HepG2 (cell line): Measurements from ENCODE around the gene KRTAP10-4. TPM values are rescaled to one million over a fixed set of nuclear protein-coding genes. Genes with fewer than 3 reads are reported as not detected.

Experiments
- ISX ChIP-seq: sonication (generic); formaldehyde crosslinking; conservative IDR thresholded peaks from 2 replicates; pipeline ENCODE4 v1.5.0; 2020; ENCODE audit warnings: missing genetic modification reagents
- KDM6A ChIP-seq: IDR thresholded peaks from 2 replicates; pipeline ENCODE4 v1.6.1; 2016; ENCODE audit warnings: low read depth
- MIXL1 ChIP-seq: IDR thresholded peaks from 2 replicates; pipeline ENCODE4 v1.6.1; 2016
- NR2F6 ChIP-seq, 2 experiments: IDR thresholded peaks; 2 replicates each; pipeline ENCODE4 v1.6.1; 2016; ENCODE audit warnings: antibody characterized with exemption in 1 of 2, mild to moderate bottlenecking in 1 of 2
- RARG ChIP-seq: sonication (generic); formaldehyde crosslinking; IDR thresholded peaks from 2 replicates; pipeline ENCODE4 v1.4.0; 2020; ENCODE audit warnings: low read depth, mild to moderate bottlenecking, missing genetic modification reagents
- SALL1 ChIP-seq: sonication (generic); formaldehyde crosslinking; IDR thresholded peaks from 2 replicates; pipeline ENCODE4 v1.8.0; 2022; ENCODE audit warnings: mild to moderate bottlenecking, missing genetic modification reagents
- ZNF567 ChIP-seq: sonication (generic); formaldehyde crosslinking; IDR thresholded peaks from 2 replicates; pipeline ENCODE4 v1.8.1; 2023; ENCODE audit warnings: mild to moderate bottlenecking, missing genetic modification reagents, borderline replicate concordance
- polyA plus RNA-seq, 8 experiments: library from polyadenylated mRNA; depleted of rRNA in 3 of 8; stranded (reverse) in 7 of 8; unstranded in 1 of 8; fragments of >200 nt; fragmentation: Illumina TruSeq in 4 of 8; extraction: Trizol in 4 of 8; gene quantifications; 2 replicates each; pipeline versions ENCODE4 v1.2.1 to v1.2.3, GENCODE V29; 2011 to 2016; ENCODE audit warnings: low read depth in 4 of 8, missing spikeins in 1 of 8, mixed read lengths in 1 of 8; ENCODE audit not compliant: insufficient read depth in 1 of 8
- total RNA-seq, 5 experiments: library from RNA; depleted of rRNA; stranded (reverse); fragments of >200 nt; fragmentation: Illumina TruSeq; extraction: Trizol; gene quantifications; 2 replicates each; pipeline ENCODE4 v1.2.3, GENCODE V29; 2016; ENCODE audit warnings: low read depth in 1 of 5
- TF ChIP-seq, protein P1 (sequence below): sonication (generic); formaldehyde crosslinking; IDR thresholded peaks from 2 replicates; pipeline ENCODE4 v1.4.0; 2020; ENCODE audit warnings: mild to moderate bottlenecking, missing genetic modification reagents
- TF ChIP-seq, protein P2 (sequence below): sonication (generic); formaldehyde crosslinking; IDR thresholded peaks from 2 replicates; pipeline ENCODE4 v1.4.0; 2020; ENCODE audit warnings: missing genetic modification reagents
- TF ChIP-seq, protein P3 (sequence below): IDR thresholded peaks from 2 replicates; pipeline ENCODE4 v1.4.0; 2020; ENCODE audit warnings: mild to moderate bottlenecking, missing genetic modification reagents
- TF ChIP-seq, protein P4 (sequence below): sonication (generic); formaldehyde crosslinking; IDR thresholded peaks from 2 replicates; pipeline ENCODE4 v1.4.0; 2020; ENCODE audit warnings: missing genetic modification reagents, borderline replicate concordance
- TF ChIP-seq, protein P5 (sequence below): sonication (generic); formaldehyde crosslinking; IDR thresholded peaks from 2 replicates; pipeline ENCODE4 v1.4.0; 2020; ENCODE audit warnings: mild to moderate bottlenecking, missing genetic modification reagents, borderline replicate concordance

The KRTAP10-4 gene
- total and polyA plus RNA-seq, 2 of the 13 experiments (the other 11 are each of a cell fraction or from before 2014, with no cell fraction given): not detected

DNA sequence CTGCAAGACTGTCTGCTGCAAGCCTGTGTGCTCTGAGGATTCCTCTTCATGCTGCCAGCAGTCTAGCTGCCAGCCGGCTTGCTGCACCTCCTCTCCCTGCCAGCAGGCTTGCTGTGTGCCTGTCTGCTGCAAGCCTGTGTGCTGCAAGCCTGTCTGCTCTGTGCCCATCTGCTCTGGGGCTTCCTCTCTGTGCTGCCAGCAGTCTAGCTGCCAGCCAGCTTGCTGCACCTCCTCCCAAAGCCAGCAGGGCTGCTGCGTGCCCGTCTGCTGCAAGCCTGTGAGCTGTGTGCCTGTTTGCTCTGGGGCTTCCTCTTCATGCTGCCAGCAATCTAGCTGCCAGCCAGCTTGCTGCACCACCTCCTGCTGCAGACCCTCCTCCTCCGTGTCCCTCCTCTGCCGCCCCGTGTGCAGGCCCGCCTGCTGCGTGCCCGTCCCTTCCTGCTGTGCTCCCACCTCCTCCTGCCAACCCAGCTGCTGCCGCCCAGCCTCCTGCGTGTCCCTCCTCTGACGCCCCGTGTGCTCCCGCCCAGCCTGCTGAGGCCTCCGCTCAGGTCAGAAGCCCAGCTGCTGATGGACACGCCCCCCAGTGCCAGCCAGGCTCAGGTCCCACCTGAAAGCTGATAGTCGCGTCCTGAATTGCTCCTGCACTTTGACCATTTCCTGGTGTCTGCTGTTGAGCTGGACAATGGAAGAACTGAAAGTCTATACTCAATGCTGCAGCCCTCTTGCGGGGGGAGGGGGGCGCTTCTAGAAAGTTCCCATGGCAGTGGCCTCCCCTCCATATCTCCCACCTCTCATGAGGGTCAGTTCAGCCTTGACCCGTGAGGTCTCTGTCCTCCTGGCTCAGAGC lies 1.2 kb downstream of the KRTAP10-4 start (continued):
- TF ChIP-seq, protein P1, sequence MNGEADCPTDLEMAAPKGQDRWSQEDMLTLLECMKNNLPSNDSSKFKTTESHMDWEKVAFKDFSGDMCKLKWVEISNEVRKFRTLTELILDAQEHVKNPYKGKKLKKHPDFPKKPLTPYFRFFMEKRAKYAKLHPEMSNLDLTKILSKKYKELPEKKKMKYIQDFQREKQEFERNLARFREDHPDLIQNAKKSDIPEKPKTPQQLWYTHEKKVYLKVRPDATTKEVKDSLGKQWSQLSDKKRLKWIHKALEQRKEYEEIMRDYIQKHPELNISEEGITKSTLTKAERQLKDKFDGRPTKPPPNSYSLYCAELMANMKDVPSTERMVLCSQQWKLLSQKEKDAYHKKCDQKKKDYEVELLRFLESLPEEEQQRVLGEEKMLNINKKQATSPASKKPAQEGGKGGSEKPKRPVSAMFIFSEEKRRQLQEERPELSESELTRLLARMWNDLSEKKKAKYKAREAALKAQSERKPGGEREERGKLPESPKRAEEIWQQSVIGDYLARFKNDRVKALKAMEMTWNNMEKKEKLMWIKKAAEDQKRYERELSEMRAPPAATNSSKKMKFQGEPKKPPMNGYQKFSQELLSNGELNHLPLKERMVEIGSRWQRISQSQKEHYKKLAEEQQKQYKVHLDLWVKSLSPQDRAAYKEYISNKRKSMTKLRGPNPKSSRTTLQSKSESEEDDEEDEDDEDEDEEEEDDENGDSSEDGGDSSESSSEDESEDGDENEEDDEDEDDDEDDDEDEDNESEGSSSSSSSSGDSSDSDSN (CRISPR knock-in tag): 0 out of 2 replicates have a peak, but pooled peaks have one; percentile 25
- TF ChIP-seq NR2F6 (IDR thresholded peaks at IDR 0.05): 0 out of 2 replicates have a peak, but pooled peaks have one; percentile 7
- peak; percentile 40 for TF ChIP-seq NR2F6 (CRISPR knock-in tag; IDR thresholded peaks at IDR 0.05)
- TF ChIP-seq, protein P2, sequence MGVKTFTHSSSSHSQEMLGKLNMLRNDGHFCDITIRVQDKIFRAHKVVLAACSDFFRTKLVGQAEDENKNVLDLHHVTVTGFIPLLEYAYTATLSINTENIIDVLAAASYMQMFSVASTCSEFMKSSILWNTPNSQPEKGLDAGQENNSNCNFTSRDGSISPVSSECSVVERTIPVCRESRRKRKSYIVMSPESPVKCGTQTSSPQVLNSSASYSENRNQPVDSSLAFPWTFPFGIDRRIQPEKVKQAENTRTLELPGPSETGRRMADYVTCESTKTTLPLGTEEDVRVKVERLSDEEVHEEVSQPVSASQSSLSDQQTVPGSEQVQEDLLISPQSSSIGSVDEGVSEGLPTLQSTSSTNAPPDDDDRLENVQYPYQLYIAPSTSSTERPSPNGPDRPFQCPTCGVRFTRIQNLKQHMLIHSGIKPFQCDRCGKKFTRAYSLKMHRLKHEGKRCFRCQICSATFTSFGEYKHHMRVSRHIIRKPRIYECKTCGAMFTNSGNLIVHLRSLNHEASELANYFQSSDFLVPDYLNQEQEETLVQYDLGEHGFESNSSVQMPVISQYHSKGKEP: no peak
- 0 out of 2 replicates have a peak, but pooled peaks have one; percentile 34 for TF ChIP-seq ZNF567
- peak; percentile 44; the same call in 1 of the 2 replicates for TF ChIP-seq KDM6A (CRISPR knock-in tag)
- TF ChIP-seq SALL1: peak; percentile 42; the same call in 1 of the 2 replicates
- TF ChIP-seq, protein P3, sequence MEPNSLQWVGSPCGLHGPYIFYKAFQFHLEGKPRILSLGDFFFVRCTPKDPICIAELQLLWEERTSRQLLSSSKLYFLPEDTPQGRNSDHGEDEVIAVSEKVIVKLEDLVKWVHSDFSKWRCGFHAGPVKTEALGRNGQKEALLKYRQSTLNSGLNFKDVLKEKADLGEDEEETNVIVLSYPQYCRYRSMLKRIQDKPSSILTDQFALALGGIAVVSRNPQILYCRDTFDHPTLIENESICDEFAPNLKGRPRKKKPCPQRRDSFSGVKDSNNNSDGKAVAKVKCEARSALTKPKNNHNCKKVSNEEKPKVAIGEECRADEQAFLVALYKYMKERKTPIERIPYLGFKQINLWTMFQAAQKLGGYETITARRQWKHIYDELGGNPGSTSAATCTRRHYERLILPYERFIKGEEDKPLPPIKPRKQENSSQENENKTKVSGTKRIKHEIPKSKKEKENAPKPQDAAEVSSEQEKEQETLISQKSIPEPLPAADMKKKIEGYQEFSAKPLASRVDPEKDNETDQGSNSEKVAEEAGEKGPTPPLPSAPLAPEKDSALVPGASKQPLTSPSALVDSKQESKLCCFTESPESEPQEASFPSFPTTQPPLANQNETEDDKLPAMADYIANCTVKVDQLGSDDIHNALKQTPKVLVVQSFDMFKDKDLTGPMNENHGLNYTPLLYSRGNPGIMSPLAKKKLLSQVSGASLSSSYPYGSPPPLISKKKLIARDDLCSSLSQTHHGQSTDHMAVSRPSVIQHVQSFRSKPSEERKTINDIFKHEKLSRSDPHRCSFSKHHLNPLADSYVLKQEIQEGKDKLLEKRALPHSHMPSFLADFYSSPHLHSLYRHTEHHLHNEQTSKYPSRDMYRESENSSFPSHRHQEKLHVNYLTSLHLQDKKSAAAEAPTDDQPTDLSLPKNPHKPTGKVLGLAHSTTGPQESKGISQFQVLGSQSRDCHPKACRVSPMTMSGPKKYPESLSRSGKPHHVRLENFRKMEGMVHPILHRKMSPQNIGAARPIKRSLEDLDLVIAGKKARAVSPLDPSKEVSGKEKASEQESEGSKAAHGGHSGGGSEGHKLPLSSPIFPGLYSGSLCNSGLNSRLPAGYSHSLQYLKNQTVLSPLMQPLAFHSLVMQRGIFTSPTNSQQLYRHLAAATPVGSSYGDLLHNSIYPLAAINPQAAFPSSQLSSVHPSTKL (CRISPR knock-in tag): peak; percentile 61
- no peak for TF ChIP-seq RARG (CRISPR knock-in tag)
- TF ChIP-seq, protein P4, sequence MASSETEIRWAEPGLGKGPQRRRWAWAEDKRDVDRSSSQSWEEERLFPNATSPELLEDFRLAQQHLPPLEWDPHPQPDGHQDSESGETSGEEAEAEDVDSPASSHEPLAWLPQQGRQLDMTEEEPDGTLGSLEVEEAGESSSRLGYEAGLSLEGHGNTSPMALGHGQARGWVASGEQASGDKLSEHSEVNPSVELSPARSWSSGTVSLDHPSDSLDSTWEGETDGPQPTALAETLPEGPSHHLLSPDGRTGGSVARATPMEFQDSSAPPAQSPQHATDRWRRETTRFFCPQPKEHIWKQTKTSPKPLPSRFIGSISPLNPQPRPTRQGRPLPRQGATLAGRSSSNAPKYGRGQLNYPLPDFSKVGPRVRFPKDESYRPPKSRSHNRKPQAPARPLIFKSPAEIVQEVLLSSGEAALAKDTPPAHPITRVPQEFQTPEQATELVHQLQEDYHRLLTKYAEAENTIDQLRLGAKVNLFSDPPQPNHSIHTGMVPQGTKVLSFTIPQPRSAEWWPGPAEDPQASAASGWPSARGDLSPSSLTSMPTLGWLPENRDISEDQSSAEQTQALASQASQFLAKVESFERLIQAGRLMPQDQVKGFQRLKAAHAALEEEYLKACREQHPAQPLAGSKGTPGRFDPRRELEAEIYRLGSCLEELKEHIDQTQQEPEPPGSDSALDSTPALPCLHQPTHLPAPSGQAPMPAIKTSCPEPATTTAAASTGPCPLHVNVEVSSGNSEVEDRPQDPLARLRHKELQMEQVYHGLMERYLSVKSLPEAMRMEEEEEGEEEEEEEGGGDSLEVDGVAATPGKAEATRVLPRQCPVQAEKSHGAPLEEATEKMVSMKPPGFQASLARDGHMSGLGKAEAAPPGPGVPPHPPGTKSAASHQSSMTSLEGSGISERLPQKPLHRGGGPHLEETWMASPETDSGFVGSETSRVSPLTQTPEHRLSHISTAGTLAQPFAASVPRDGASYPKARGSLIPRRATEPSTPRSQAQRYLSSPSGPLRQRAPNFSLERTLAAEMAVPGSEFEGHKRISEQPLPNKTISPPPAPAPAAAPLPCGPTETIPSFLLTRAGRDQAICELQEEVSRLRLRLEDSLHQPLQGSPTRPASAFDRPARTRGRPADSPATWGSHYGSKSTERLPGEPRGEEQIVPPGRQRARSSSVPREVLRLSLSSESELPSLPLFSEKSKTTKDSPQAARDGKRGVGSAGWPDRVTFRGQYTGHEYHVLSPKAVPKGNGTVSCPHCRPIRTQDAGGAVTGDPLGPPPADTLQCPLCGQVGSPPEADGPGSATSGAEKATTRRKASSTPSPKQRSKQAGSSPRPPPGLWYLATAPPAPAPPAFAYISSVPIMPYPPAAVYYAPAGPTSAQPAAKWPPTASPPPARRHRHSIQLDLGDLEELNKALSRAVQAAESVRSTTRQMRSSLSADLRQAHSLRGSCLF (CRISPR knock-in tag): no peak
- TF ChIP-seq ISX (CRISPR knock-in tag): no peak
- TF ChIP-seq, protein P5, sequence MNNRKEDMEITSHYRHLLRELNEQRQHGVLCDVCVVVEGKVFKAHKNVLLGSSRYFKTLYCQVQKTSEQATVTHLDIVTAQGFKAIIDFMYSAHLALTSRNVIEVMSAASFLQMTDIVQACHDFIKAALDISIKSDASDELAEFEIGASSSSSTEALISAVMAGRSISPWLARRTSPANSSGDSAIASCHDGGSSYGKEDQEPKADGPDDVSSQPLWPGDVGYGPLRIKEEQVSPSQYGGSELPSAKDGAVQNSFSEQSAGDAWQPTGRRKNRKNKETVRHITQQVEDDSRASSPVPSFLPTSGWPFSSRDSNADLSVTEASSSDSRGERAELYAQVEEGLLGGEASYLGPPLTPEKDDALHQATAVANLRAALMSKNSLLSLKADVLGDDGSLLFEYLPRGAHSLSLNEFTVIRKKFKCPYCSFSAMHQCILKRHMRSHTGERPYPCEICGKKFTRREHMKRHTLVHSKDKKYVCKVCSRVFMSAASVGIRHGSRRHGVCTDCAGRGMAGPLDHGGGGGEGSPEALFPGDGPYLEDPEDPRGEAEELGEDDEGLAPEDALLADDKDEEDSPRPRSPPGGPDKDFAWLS (CRISPR knock-in tag): no peak
- peak; percentile 24; the same call in 1 of the 2 replicates for TF ChIP-seq MIXL1 (CRISPR knock-in tag)
